Measurements from ENCODE around the gene MYOG.

- no peak for TF ChIP-seq CTCF (conservative IDR thresholded peaks at IDR 0.05)
- no peak for TF ChIP-seq ZFX (IDR thresholded peaks at IDR 0.05)
Observed at GRCh38 chr1:203122159-203122558, 36.3 kb upstream of the MYOG start.
